ENCODE results near the gene HLTF.

- TF ChIP-seq POLR2A (IDR thresholded peaks at IDR 0.05; ENCODE audit: low read length) (no peak), GATA1 (IDR thresholded peaks at IDR 0.05; ENCODE audit: low read depth, low read length) (no peak)
Measured at GRCh38 chr3:149091983-149092382, 5.7 kb upstream of the HLTF start.

Measured in erythroblast (primary cell).